H1 (cell line): ENCODE data around the gene ELOVL5. TPM values are rescaled to one million over a fixed set of nuclear protein-coding genes. Genes with fewer than 3 reads are reported as not detected.

Experiments
- ATF3 ChIP-seq: IDR thresholded peaks from 2 replicates; pipeline ENCODE4 v1.6.1; 2011; ENCODE audit warnings: low read depth, mild to moderate bottlenecking, low read length; ENCODE audit not compliant: insufficient read depth
- EGR1 ChIP-seq: IDR thresholded peaks from 2 replicates; pipeline ENCODE4 v1.6.1; 2011; ENCODE audit warnings: low read depth, low read length, borderline replicate concordance
- polyA plus RNA-seq, 7 experiments: library from polyadenylated mRNA; depleted of rRNA in 3 of 7; stranded (reverse) in 5 of 7; unstranded in 2 of 7; fragments of >200 nt in 5 of 7; fragments of 200-250 nt in 2 of 7; gene quantifications; 1 replicate in 5 of 7; 2 replicates in 1 of 7; 4 replicates in 1 of 7; pipeline versions ENCODE4 v1.2.1 to v1.2.3, GENCODE V29; 2011 to 2013; ENCODE audit warnings: missing spikeins in 2 of 7, mixed read lengths in 2 of 7
- total RNA-seq: library from RNA; stranded (reverse); fragmentation: NEBNext Ultra II Directional; extraction: Animal tissue kit (Norgen Biotek cat#: 25700); gene quantifications from 2 replicates; pipeline ENCODE4 v1.2.1, GENCODE V29; 2021

ELOVL5 gene
- total and polyA plus RNA-seq, 2 of the 8 experiments (the other 6 are each of a cell fraction or from before 2014, with no cell fraction given): 113 to 156 TPM

GRCh38 chr6:53294611-53295010 lies 54.1 kb downstream of the ELOVL5 start (continued):
- TF ChIP-seq EGR1 (no peak), ATF3 (no peak)
